K562 (cell line): ENCODE data around the gene CTCFL. TPM values are rescaled to one million over a fixed set of nuclear protein-coding genes. Genes with fewer than 3 reads are reported as not detected.

Experiments used
- EGR1 ChIP-seq: fragments of 450-650 bp; conservative IDR thresholded peaks from 2 replicates; pipeline ENCODE4 v1.6.1; 2017; ENCODE audit warnings: mild to moderate bottlenecking
- FOS ChIP-seq: IDR thresholded peaks from 3 replicates; pipeline ENCODE4 v1.6.1; 2011; ENCODE audit not compliant: insufficient read length; ENCODE audit errors: extremely low read depth
- KAT7 ChIP-seq: sonication (generic); formaldehyde crosslinking; IDR thresholded peaks from 2 replicates; pipeline ENCODE4 v1.8.0; 2022; ENCODE audit warnings: missing genetic modification reagents, mild to moderate bottlenecking, borderline replicate concordance
- MEIS2 ChIP-seq: fragments of 450-650 bp; IDR thresholded peaks from 2 replicates; pipeline ENCODE4 v1.6.1; 2014; ENCODE audit warnings: mild to moderate bottlenecking; ENCODE audit not compliant: partially characterized antibody
- NFIC ChIP-seq: fragments of 450-650 bp; IDR thresholded peaks from 2 replicates; pipeline ENCODE4 v1.6.1; 2017; ENCODE audit warnings: mild to moderate bottlenecking, inconsistent platforms
- PCBP1 ChIP-seq: fragments of 200-400 bp; formaldehyde crosslinking; IDR thresholded peaks from 2 replicates; pipeline ENCODE4 v1.6.1; 2018; ENCODE audit warnings: mild to moderate bottlenecking, low read depth, low read length; ENCODE audit not compliant: poor library complexity, severe bottlenecking
- SMARCC2 ChIP-seq: fragments of 450-650 bp; IDR thresholded peaks from 2 replicates; pipeline ENCODE4 v1.6.1; 2017; ENCODE audit warnings: antibody characterized with exemption, moderate library complexity, mild to moderate bottlenecking, low read depth
- SRSF9 ChIP-seq: fragments of 200-400 bp; formaldehyde crosslinking; IDR thresholded peaks from 2 replicates; pipeline ENCODE4 v1.6.1; 2017; ENCODE audit warnings: low read depth, low read length, borderline replicate concordance
- ZNF3 ChIP-seq: fragments of 250-450 bp; sonication (Bioruptor Pico); IDR thresholded peaks from 2 replicates; pipeline ENCODE4 v1.5.0; 2021; ENCODE audit warnings: mild to moderate bottlenecking, moderate library complexity
- ZNF316 ChIP-seq: fragments of 450-650 bp; IDR thresholded peaks from 2 replicates; pipeline ENCODE4 v1.6.1; 2016
- ZNF324 ChIP-seq: fragments of 250-450 bp; sonication (Bioruptor Pico); IDR thresholded peaks from 2 replicates; pipeline ENCODE4 v1.4.0; 2020; ENCODE audit warnings: mild to moderate bottlenecking
- polyA plus RNA-seq, 8 experiments: library from polyadenylated mRNA; depleted of rRNA in 4 of 8; stranded (reverse) in 5 of 8; unstranded in 3 of 8; fragments of >200 nt; fragmentation: Nextera tagmentation in 2 of 8; fragmentation: Illumina TruSeq in 1 of 8; extraction: Ambion mirVana in 2 of 8; extraction: Trizol in 1 of 8; gene quantifications; 2 replicates each; pipeline versions ENCODE4 v1.2.1 to v1.2.3, GENCODE V29; 2011 to 2014; ENCODE audit warnings: inconsistent platforms in 1 of 8, missing spikeins in 1 of 8
- total RNA-seq, 7 experiments: library from RNA; depleted of rRNA in 6 of 7; stranded (reverse); fragments of >200 nt in 6 of 7; fragmentation: Illumina TruSeq in 2 of 7; extraction: Trizol in 2 of 7; gene quantifications; 2 replicates each; pipeline versions ENCODE4 v1.2.1 to v1.2.3, GENCODE V29; 2011 to 2021; ENCODE audit warnings: low replicate concordance in 1 of 7
- TF ChIP-seq, protein P1 (sequence below): fragments of 450-650 bp; formaldehyde crosslinking; conservative IDR thresholded peaks from 2 replicates; pipeline ENCODE4 v1.4.0; 2022; ENCODE audit warnings: mild to moderate bottlenecking, missing genetic modification characterization
- TF ChIP-seq, protein P2 (sequence below): IDR thresholded peaks from 2 replicates; pipeline ENCODE4 v1.6.1; 2014; ENCODE audit warnings: antibody characterized with exemption
- TF ChIP-seq, protein P3 (sequence below): fragments of 450-650 bp; IDR thresholded peaks from 2 replicates; pipeline ENCODE4 v1.6.1; 2016
- TF ChIP-seq, protein P4 (sequence below): sonication (generic); formaldehyde crosslinking; IDR thresholded peaks from 2 replicates; pipeline ENCODE4 v1.8.1; 2023; ENCODE audit warnings: mild to moderate bottlenecking, missing genetic modification reagents

CTCFL gene
- total and polyA plus RNA-seq, 9 of the 15 experiments (the other 6 are each of a cell fraction or from before 2014, with no cell fraction given), result 42.4 to 188 (median 111) TPM

DNA sequence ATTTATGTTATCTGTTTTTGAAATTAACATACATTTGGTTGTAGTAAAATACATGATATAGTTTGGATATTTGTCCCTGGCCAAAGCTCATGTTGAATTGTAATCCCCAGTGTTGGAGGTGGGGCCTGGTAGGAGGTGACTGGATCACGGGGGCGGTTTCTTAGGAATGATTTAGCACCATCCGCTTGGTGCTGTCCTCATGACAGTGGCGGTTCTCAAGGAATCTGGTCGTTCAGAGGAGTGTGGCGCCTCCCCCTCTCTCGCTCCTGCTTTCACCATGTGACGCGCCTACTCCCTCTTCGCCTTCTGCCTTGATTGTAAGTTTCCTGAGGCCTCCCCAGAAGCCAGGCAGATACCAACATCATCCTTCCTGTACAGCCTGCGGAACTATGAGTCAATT lies 29.0 kb downstream of the CTCFL start (continued):
- TF ChIP-seq, protein P1, sequence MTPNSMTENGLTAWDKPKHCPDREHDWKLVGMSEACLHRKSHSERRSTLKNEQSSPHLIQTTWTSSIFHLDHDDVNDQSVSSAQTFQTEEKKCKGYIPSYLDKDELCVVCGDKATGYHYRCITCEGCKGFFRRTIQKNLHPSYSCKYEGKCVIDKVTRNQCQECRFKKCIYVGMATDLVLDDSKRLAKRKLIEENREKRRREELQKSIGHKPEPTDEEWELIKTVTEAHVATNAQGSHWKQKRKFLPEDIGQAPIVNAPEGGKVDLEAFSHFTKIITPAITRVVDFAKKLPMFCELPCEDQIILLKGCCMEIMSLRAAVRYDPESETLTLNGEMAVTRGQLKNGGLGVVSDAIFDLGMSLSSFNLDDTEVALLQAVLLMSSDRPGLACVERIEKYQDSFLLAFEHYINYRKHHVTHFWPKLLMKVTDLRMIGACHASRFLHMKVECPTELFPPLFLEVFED (CRISPR knock-in tag), result no peak
- TF ChIP-seq, protein P2, sequence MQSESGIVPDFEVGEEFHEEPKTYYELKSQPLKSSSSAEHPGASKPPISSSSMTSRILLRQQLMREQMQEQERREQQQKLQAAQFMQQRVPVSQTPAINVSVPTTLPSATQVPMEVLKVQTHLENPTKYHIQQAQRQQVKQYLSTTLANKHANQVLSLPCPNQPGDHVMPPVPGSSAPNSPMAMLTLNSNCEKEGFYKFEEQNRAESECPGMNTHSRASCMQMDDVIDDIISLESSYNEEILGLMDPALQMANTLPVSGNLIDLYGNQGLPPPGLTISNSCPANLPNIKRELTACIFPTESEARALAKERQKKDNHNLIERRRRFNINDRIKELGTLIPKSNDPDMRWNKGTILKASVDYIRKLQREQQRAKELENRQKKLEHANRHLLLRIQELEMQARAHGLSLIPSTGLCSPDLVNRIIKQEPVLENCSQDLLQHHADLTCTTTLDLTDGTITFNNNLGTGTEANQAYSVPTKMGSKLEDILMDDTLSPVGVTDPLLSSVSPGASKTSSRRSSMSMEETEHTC, result no peak
- TF ChIP-seq EGR1 (0 out of 2 replicates have a peak, but pooled peaks have one; percentile 14), NFIC (no peak), KAT7 (CRISPR knock-in tag) (no peak), SMARCC2 (no peak), ZNF324 (no peak), PCBP1 (no peak), FOS (no peak), ZNF3 (no peak), SRSF9 (no peak), ZNF316 (peak; percentile 39; the same call in 1 of the 2 replicates), MEIS2 (peak; percentile 68)
- TF ChIP-seq, protein P3, sequence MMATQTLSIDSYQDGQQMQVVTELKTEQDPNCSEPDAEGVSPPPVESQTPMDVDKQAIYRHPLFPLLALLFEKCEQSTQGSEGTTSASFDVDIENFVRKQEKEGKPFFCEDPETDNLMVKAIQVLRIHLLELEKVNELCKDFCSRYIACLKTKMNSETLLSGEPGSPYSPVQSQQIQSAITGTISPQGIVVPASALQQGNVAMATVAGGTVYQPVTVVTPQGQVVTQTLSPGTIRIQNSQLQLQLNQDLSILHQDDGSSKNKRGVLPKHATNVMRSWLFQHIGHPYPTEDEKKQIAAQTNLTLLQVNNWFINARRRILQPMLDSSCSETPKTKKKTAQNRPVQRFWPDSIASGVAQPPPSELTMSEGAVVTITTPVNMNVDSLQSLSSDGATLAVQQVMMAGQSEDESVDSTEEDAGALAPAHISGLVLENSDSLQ, result peak; percentile 74
- TF ChIP-seq, protein P4, sequence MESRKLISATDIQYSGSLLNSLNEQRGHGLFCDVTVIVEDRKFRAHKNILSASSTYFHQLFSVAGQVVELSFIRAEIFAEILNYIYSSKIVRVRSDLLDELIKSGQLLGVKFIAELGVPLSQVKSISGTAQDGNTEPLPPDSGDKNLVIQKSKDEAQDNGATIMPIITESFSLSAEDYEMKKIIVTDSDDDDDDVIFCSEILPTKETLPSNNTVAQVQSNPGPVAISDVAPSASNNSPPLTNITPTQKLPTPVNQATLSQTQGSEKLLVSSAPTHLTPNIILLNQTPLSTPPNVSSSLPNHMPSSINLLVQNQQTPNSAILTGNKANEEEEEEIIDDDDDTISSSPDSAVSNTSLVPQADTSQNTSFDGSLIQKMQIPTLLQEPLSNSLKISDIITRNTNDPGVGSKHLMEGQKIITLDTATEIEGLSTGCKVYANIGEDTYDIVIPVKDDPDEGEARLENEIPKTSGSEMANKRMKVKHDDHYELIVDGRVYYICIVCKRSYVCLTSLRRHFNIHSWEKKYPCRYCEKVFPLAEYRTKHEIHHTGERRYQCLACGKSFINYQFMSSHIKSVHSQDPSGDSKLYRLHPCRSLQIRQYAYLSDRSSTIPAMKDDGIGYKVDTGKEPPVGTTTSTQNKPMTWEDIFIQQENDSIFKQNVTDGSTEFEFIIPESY (CRISPR knock-in tag), result peak; percentile 90
